H9 (cell line): ENCODE results near the gene SPINT4. TPM values are rescaled to one million over a fixed set of nuclear protein-coding genes. Genes with fewer than 3 reads are reported as not detected.
"Not testable (repeated sequence)": the region's sequence is repeated elsewhere in the genome, so short reads cannot be mapped to it uniquely, and the experiment has no call there.

Experiments
- DNase-seq: peaks from one replicate; pipeline ENCODE4 v3.0.0-alpha.2; 2017
- H2AFZ ChIP-seq: one replicate; pipeline ENCODE4 v1.6.1; 2013; ENCODE audit warnings: mild to moderate bottlenecking, low read length, control low read depth, moderate library complexity
- H2AK5ac ChIP-seq: 2 replicates; pipeline ENCODE4 v1.6.1; 2013; ENCODE audit warnings: low read length, control low read depth, mixed read lengths; ENCODE audit not compliant: insufficient read length
- H2BK120ac ChIP-seq: one replicate; pipeline ENCODE4 v1.6.1; 2013; ENCODE audit warnings: low read depth, mild to moderate bottlenecking, low read length, control low read depth, inconsistent platforms; ENCODE audit not compliant: poor library complexity, severe bottlenecking
- H2BK12ac ChIP-seq: 2 replicates; pipeline ENCODE4 v1.6.1; 2013; ENCODE audit warnings: low read length, control low read depth, mixed read lengths, low read depth; ENCODE audit not compliant: insufficient read length
- H2BK15ac ChIP-seq: 2 replicates; pipeline ENCODE4 v1.6.1; 2013; ENCODE audit warnings: low read depth, low read length, control low read depth
- H2BK20ac ChIP-seq: one replicate; pipeline ENCODE4 v1.6.1; 2013; ENCODE audit warnings: low read depth, mild to moderate bottlenecking, low read length, control low read depth, inconsistent platforms; ENCODE audit not compliant: poor library complexity, severe bottlenecking
- H2BK5ac ChIP-seq: 2 replicates; pipeline ENCODE4 v1.6.1; 2013; ENCODE audit warnings: low read length, control low read depth, mixed read lengths; ENCODE audit not compliant: insufficient read length
- H3K14ac ChIP-seq: 2 replicates; pipeline ENCODE4 v1.6.1; 2013; ENCODE audit warnings: low read length, control low read depth; ENCODE audit not compliant: insufficient read depth
- H3K18ac ChIP-seq: 2 replicates; pipeline ENCODE4 v1.6.1; 2013; ENCODE audit warnings: low read depth, mild to moderate bottlenecking, mixed read lengths, low read length, control low read depth; ENCODE audit not compliant: insufficient read length
- H3K23ac ChIP-seq: 2 replicates; pipeline ENCODE4 v1.6.1; 2013; ENCODE audit warnings: low read length, control low read depth, mixed read lengths, low read depth; ENCODE audit not compliant: insufficient read length
- H3K23me2 ChIP-seq: 2 replicates; pipeline ENCODE4 v1.6.1; 2013; ENCODE audit warnings: low read depth, mild to moderate bottlenecking, mixed read lengths, low read length, control low read depth; ENCODE audit not compliant: insufficient read length, poor library complexity, severe bottlenecking
- H3K27ac ChIP-seq: 2 replicates; pipeline ENCODE4 v1.5.1; 2013; ENCODE audit warnings: low read length, control low read depth, mixed read lengths, low read depth; ENCODE audit not compliant: insufficient read length
- H3K27me3 ChIP-seq: 2 replicates; pipeline ENCODE4 v1.6.1; 2013; ENCODE audit warnings: low read length, control low read depth, inconsistent platforms; ENCODE audit not compliant: insufficient read depth
- H3K4ac ChIP-seq: 2 replicates; pipeline ENCODE4 v1.6.1; 2013; ENCODE audit warnings: low read depth, mild to moderate bottlenecking, control low read depth, inconsistent platforms, low read length, moderate library complexity
- H3K4me1 ChIP-seq: 2 replicates; pipeline ENCODE4 v1.6.1; 2013; ENCODE audit warnings: low read length, control low read depth, inconsistent platforms; ENCODE audit not compliant: insufficient read depth
- H3K4me2 ChIP-seq: 2 replicates; pipeline ENCODE4 v1.6.1; 2013; ENCODE audit warnings: low read length, control low read depth, mixed read lengths; ENCODE audit not compliant: insufficient read length, insufficient read depth
- H3K56ac ChIP-seq: 2 replicates; pipeline ENCODE4 v1.6.1; 2013; ENCODE audit warnings: low read depth, mild to moderate bottlenecking, mixed read lengths, low read length, control low read depth; ENCODE audit not compliant: insufficient read length
- H3K79me1 ChIP-seq: 2 replicates; pipeline ENCODE4 v1.6.1; 2013; ENCODE audit warnings: low read depth, mild to moderate bottlenecking, moderate library complexity, low read length, control low read depth, inconsistent platforms; ENCODE audit not compliant: insufficient read depth, poor library complexity, severe bottlenecking
- H3K79me2 ChIP-seq: 2 replicates; pipeline ENCODE4 v1.6.1; 2013; ENCODE audit warnings: low read length, control low read depth, inconsistent platforms; ENCODE audit not compliant: insufficient read depth
- H3K9ac ChIP-seq: 2 replicates; pipeline ENCODE4 v1.6.1; 2013; ENCODE audit warnings: low read length, control low read depth, mixed read lengths; ENCODE audit not compliant: insufficient read length; ENCODE audit errors: extremely low read depth
- H3K9me3 ChIP-seq: one replicate; pipeline ENCODE4 v1.6.1; 2013; ENCODE audit warnings: low read depth, low read length, inconsistent platforms; ENCODE audit not compliant: control insufficient read depth
- H3T11ph ChIP-seq: one replicate; pipeline ENCODE4 v1.6.1; 2013; ENCODE audit warnings: mild to moderate bottlenecking, low read length, control low read depth, inconsistent platforms
- H4K20me1 ChIP-seq: one replicate; pipeline ENCODE4 v1.6.1; 2013; ENCODE audit not compliant: control insufficient read depth, insufficient read length, insufficient read depth
- H4K5ac ChIP-seq: 2 replicates; pipeline ENCODE4 v1.6.1; 2013; ENCODE audit warnings: low read depth, mild to moderate bottlenecking, mixed read lengths, low read length, control low read depth; ENCODE audit not compliant: insufficient read length
- H4K8ac ChIP-seq: replicated peaks from 2 replicates; pipeline ENCODE4 v1.6.1; 2013; ENCODE audit warnings: low read length, control low read depth, mixed read lengths, low read depth; ENCODE audit not compliant: insufficient read length
- H4K91ac ChIP-seq: 2 replicates; pipeline ENCODE4 v1.6.1; 2013; ENCODE audit warnings: low read depth, mild to moderate bottlenecking, moderate library complexity, mixed read lengths, low read length, control low read depth; ENCODE audit not compliant: insufficient read length
- H3K27ac Mint-ChIP-seq, 3 experiments: 2 replicates in 2 of 3; 3 replicates in 1 of 3; pipeline ENCODE4 v1.8.0; 2020 to 2021; ENCODE audit warnings: mixed read lengths in 3 of 3, mild to moderate bottlenecking in 1 of 3, moderate library complexity in 1 of 3
- H3K27me3 Mint-ChIP-seq: 2 replicates; pipeline ENCODE4 v1.8.0; 2021; ENCODE audit warnings: low read depth, mild to moderate bottlenecking, moderate library complexity, mixed read lengths
- H3K36me3 Mint-ChIP-seq, 3 experiments: 2 replicates in 2 of 3; 3 replicates in 1 of 3; pipeline ENCODE4 v1.8.0; 2020 to 2021; ENCODE audit warnings: low read depth in 3 of 3, mixed read lengths in 3 of 3; ENCODE audit not compliant: insufficient read depth in 1 of 3
- H3K4me1 Mint-ChIP-seq, 2 experiments: 2 replicates each; pipeline ENCODE4 v1.8.0; 2020; ENCODE audit warnings: mixed read lengths in 2 of 2
- H3K4me3 Mint-ChIP-seq, 2 experiments: 2 replicates in 1 of 2; 3 replicates in 1 of 2; pipeline ENCODE4 v1.8.0; 2020 to 2021; ENCODE audit warnings: mild to moderate bottlenecking in 2 of 2, mixed read lengths in 2 of 2, moderate library complexity in 1 of 2
- H3K9me3 Mint-ChIP-seq, 2 experiments: 2 replicates in 1 of 2; 3 replicates in 1 of 2; pipeline ENCODE4 v1.8.0; 2020; ENCODE audit warnings: mild to moderate bottlenecking in 2 of 2, mixed read lengths in 2 of 2, moderate library complexity in 1 of 2
- CTCF ChIP-seq: fragments of 200-600 bp; sonication (generic); conservative IDR thresholded peaks from 3 replicates; pipeline ENCODE4 v1.8.0; 2021; ENCODE audit warnings: antibody characterized with exemption, mild to moderate bottlenecking
- WGBS: extraction: QIAGEN DNeasy Blood & Tissue Kit; methylation state at CpG from one replicate; pipeline ENCODE4 v1.1.7; 2013; ENCODE audit warnings: missing lambda C conversion rate, low lambda C conversion rate, mixed read lengths; ENCODE audit not compliant: insufficient read length; ENCODE audit errors: extremely low coverage; 5-methylcytosine and 5-hydroxymethylcytosine counted together
- total RNA-seq: library from RNA; stranded (reverse); gene quantifications from 2 replicates; pipeline ENCODE4 v1.2.1, GENCODE V29; 2021

SPINT4 gene
- total RNA-seq, 1 experiment from 2014 or later = not detected

- no peak within 1 kb of the TSS for H2AK5ac ChIP-seq
- H3K56ac ChIP-seq = no peak within 1 kb of the TSS
- Mint-ChIP-seq H3K27ac (peak within 1 kb of the TSS in 1 of 3 experiments; percentile 94; a peak in 2 of 7 replicates), H3K9me3 (no peaks in the 10 kb centered on the region; a peak in 1 of 5 replicates), H3K27me3 (no peaks in the 10 kb centered on the region), H3K4me3 (no peak within 1 kb of the TSS), H3K36me3 (peaks cover 0 to 2% (median 0%) of the 10 kb centered on the region in 3 experiments; a peak in 2 of 7 replicates), H3K4me1 (no peaks in the 10 kb centered on the region)
- H2BK20ac ChIP-seq = no peak within 1 kb of the TSS
- H4K91ac ChIP-seq = no peak within 1 kb of the TSS
- no peak within 1 kb of the TSS for H3K9ac ChIP-seq
- H4K8ac ChIP-seq = no peak within 1 kb of the TSS
- no peaks in the 10 kb centered on the region for H3K79me1 ChIP-seq
- no peak within 1 kb of the TSS for H3K27ac ChIP-seq
- H3K9me3 ChIP-seq = no peaks in the 10 kb centered on the region
- H2BK12ac ChIP-seq = no peak within 1 kb of the TSS
- no peaks in the 10 kb centered on the region for H3K23me2 ChIP-seq
- H3K27me3 ChIP-seq = no peaks in the 10 kb centered on the region
- no peaks in the 10 kb centered on the region for H4K20me1 ChIP-seq
- no peak within 1 kb of the TSS for H3K14ac ChIP-seq
- no peaks in the 10 kb centered on the region for H3K79me2 ChIP-seq
- no peak within 1 kb of the TSS for H4K5ac ChIP-seq
- H3K18ac ChIP-seq = no peak within 1 kb of the TSS
- H3T11ph ChIP-seq = no peak within 1 kb of the TSS
- H2BK15ac ChIP-seq = no peak within 1 kb of the TSS
- H3K23ac ChIP-seq = no peak within 1 kb of the TSS
- DNase-seq = no peak
- TF ChIP-seq CTCF = no peak
- H3K4me1 ChIP-seq = no peaks in the 10 kb centered on the region
- no peak within 1 kb of the TSS for H2AFZ ChIP-seq
- no peak within 1 kb of the TSS for H2BK5ac ChIP-seq
- no CpG with 5 or more reads among the region's 1 CpG for WGBS
- no peak within 1 kb of the TSS for H3K4me2 ChIP-seq
- no peak within 1 kb of the TSS for H2BK120ac ChIP-seq
- H3K4ac ChIP-seq = no peak within 1 kb of the TSS
Observed at GRCh38 chr20:45704969-45705637, 17.0 kb upstream of the SPINT4 start, which contains the start of gene WFDC10B. TSS of gene WFDC10B (minus strand) at chr20:45705019. CDS start at chr20:45685992, 19,027 bp downstream.

GRCh38 chr20:45716141-45716688 lies 5.9 kb upstream of the SPINT4 start:
- not testable (repeated sequence) for H3K27me3 ChIP-seq, H4K5ac ChIP-seq, H3K4me1 ChIP-seq, H3K9ac ChIP-seq, H3K4me2 ChIP-seq, H3K79me2 ChIP-seq, H3K27ac ChIP-seq, DNase-seq, H3K23me2 ChIP-seq, H4K20me1 ChIP-seq, H3K56ac ChIP-seq, H2BK15ac ChIP-seq, H2AK5ac ChIP-seq, H3K18ac ChIP-seq, H2BK5ac ChIP-seq, H3K36me3 Mint-ChIP-seq, H3T11ph ChIP-seq, H3K79me1 ChIP-seq, H3K4ac ChIP-seq, H2BK12ac ChIP-seq, H3K4me1 Mint-ChIP-seq, H2AFZ ChIP-seq, H3K14ac ChIP-seq, H2BK20ac ChIP-seq, H3K23ac ChIP-seq, H3K4me3 Mint-ChIP-seq, H3K27ac Mint-ChIP-seq, H4K91ac ChIP-seq, H2BK120ac ChIP-seq, H4K8ac ChIP-seq, H3K27me3 Mint-ChIP-seq, H3K9me3 ChIP-seq
- peaks cover 5 to 30% of the 10 kb centered on the region in 2 experiments; a peak in 4 of 5 replicates for H3K9me3 Mint-ChIP-seq
